Glomerular endothelial cell (primary cell): ENCODE measurements around the gene MBD5. TPM values are rescaled to one million over a fixed set of nuclear protein-coding genes. Genes with fewer than 3 reads are reported as not detected.
"Not testable (repeated sequence)": the region's sequence is repeated elsewhere in the genome, so short reads cannot be mapped to it uniquely, and the experiment has no call there.

Experiments used
- DNase-seq: peaks from one replicate; pipeline ENCODE4 v3.0.0-alpha.2; 2011; ENCODE audit warnings: low read depth, low spot score; ENCODE audit errors: extremely low read depth
- total RNA-seq: library from RNA; depleted of rRNA; stranded (reverse); fragments of >200 nt; gene quantifications from 2 replicates; pipeline ENCODE4 v1.2.3, GENCODE V29; 2015

The MBD5 gene
- total RNA-seq, 1 donor from 2014 or later: 20.8 TPM

- DNase-seq: no peak
Measured at GRCh38 chr2:148538375-148538774, 517.5 kb downstream of the MBD5 start.

- no peak for DNase-seq
Measured at GRCh38 chr2:148540022-148540421, 519.1 kb downstream of the MBD5 start.

- no peak for DNase-seq
Measured at GRCh38 chr2:148541792-148542191, 520.9 kb downstream of the MBD5 start.

- DNase-seq: no peak
Measured at GRCh38 chr2:148542614-148543013, 521.7 kb downstream of the MBD5 start.

- not testable (repeated sequence) for DNase-seq
Measured at GRCh38 chr2:148543088-148543540, 522.2 kb downstream of the MBD5 start.

- no peak for DNase-seq
Measured at GRCh38 chr2:148545390-148546256, 524.7 kb downstream of the MBD5 start.

- DNase-seq: no peak
Measured at GRCh38 chr2:148546270-148546669, 525.4 kb downstream of the MBD5 start.

GRCh38 chr2:148548716-148549400, 528.0 kb downstream of the MBD5 start:
- no peak for DNase-seq

GRCh38 chr2:148552675-148553331, 531.9 kb downstream of the MBD5 start:
- no peak for DNase-seq

GRCh38 chr2:148553332-148553887, 532.5 kb downstream of the MBD5 start:
- DNase-seq: no peak

- DNase-seq: no peak
Measured at GRCh38 chr2:148554459-148555247, 533.8 kb downstream of the MBD5 start.

- no peak for DNase-seq
Measured at GRCh38 chr2:148555622-148556294, 534.9 kb downstream of the MBD5 start.

- no peak for DNase-seq
Measured at GRCh38 chr2:148557844-148558436, 537.0 kb downstream of the MBD5 start.

- DNase-seq: no peak
Measured at GRCh38 chr2:148560496-148560895, 539.6 kb downstream of the MBD5 start.

GRCh38 chr2:148561389-148561788, 540.5 kb downstream of the MBD5 start:
- DNase-seq: no peak

GRCh38 chr2:148565272-148565894, 544.5 kb downstream of the MBD5 start:
- DNase-seq: no peak
